Fibroblast of villous mesenchyme (primary cell): Measurements from ENCODE around the gene RBPJ. TPM values are rescaled to one million over a fixed set of nuclear protein-coding genes. Genes with fewer than 3 reads are reported as not detected.

Source experiments
- DNase-seq: peaks from one replicate; pipeline ENCODE4 v3.0.0-alpha.2; 2010; ENCODE audit warnings: low read depth
- H3K4me3 ChIP-seq: 2 replicates; pipeline ENCODE4 v1.5.1; 2011; ENCODE audit warnings: low read depth, mild to moderate bottlenecking, low read length
- CTCF ChIP-seq: IDR thresholded peaks from 2 replicates; pipeline ENCODE4 v1.5.1; 2012; ENCODE audit warnings: low read depth, mild to moderate bottlenecking, low read length; ENCODE audit not compliant: insufficient read depth
- total RNA-seq: library from RNA; depleted of rRNA; stranded (reverse); fragments of >200 nt; gene quantifications from 2 replicates; pipeline ENCODE4 v1.2.3, GENCODE V29; 2012

Gene RBPJ
- total RNA-seq, 1 donor, result 58.7 TPM

- no peak for DNase-seq
- no peak for TF ChIP-seq CTCF
Observed at GRCh38 chr4:26300314-26301307, 20.2 kb upstream of the RBPJ start.

GRCh38 chr4:26302031-26302899, 18.5 kb upstream of the RBPJ start:
- no peak overlapping the region for H3K4me3 ChIP-seq
- no peak for TF ChIP-seq CTCF
- no peak for DNase-seq

More at GRCh38 chr4:26300314-26301307, 20.2 kb upstream of the RBPJ start:
- H3K4me3 ChIP-seq, result no peak overlapping the region

GRCh38 chr4:26303008-26303407, 17.8 kb upstream of the RBPJ start:
- no peak for TF ChIP-seq CTCF
- no peak overlapping the region for H3K4me3 ChIP-seq
- DNase-seq, result no peak

GRCh38 chr4:26307037-26307800, 13.6 kb upstream of the RBPJ start:
- H3K4me3 ChIP-seq, result no peak overlapping the region
- no peak for DNase-seq
- no peak for TF ChIP-seq CTCF

DNA sequence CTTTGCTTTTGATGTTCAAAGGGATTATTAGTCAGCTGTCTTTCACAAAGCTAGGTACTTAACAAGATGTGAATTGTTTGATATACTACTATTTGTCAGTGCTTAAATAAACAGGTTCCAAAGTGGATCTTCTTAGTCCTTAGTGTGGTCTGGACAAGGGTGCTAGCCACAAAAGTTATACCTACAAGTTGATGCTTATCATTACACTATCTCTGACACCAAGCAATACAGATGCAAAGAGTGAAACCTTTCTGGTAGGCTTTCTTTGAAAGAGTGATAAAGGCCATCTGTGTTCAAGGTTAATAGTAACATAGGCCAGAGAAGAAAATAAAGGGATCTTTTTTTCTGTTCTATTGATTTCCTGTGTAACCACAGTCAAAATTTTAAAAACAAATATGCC, 12.2 kb upstream of the RBPJ start:
- no peak for TF ChIP-seq CTCF
- DNase-seq, result no peak
- H3K4me3 ChIP-seq, result no peak overlapping the region

- TF ChIP-seq CTCF, result no peak
- H3K4me3 ChIP-seq, result no peak overlapping the region
- DNase-seq, result no peak
Observed at GRCh38 chr4:26310264-26310663, 10.6 kb upstream of the RBPJ start.
